GM03348 (cell line): ENCODE results near the gene EFHD2.
"Not testable (repeated sequence)": the region's sequence is repeated elsewhere in the genome, so short reads cannot be mapped to it uniquely, and the experiment has no call there.

Experiments used
- DNase-seq: peaks from one replicate; pipeline ENCODE4 v3.0.0; 2012; ENCODE audit warnings: low spot score

The EFHD2 gene

DNA sequence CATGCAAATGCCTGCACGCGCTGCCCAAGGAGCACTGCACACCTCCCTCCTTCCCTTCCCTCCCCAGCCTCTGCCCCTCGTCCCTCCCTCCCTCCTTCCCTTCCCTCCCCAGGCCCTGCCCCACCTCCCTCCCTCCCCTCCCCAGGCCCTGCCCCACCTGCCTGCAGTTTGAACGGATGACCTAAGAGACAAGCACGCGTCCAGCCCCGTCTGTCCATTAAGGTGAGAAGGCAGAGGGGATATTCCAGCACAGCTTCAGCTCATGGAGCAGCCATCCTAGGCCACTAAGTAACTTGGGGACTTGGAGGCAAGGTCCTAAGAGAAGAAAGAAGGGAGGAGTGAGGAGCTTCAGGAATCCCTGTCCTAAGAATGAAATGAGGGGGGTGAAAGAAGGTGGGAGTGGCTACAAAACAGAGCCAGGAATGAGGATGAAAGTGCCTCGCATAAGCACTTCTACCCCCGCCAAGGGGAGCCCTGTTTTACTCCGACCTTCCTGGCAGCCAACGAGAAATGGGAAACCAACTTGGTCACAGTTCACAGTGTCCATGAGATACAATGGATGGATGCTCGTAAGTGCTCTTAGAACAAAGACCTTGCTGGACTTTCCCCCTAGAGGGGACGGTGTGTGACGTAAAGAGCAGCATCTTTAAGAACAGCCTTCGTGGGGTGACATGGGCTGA is 21.3 kb upstream of the EFHD2 start:
- DNase-seq = no peak

- not testable (repeated sequence) for DNase-seq
These were observed 19.9 kb upstream of the EFHD2 start for GRCh38 chr1:15389828-15390227.

DNA sequence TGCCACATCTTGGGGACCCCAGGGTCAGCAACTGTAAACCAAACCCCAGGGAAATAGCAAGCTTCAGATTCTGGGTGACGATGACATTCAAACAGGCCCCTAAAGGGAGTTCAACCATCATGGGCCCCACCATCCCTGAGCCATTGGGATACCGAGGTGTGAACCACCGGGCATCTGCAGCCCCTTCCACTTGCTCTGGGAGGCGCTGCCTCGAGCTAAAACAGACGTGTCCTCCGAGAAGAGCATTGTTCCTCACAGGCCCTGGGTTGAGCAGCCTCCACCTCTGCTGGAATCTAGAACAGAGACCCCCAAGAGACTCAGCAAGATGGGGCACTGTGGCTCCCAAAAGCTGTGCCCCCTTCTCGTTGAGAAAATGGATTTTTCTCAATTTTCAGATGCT is 19.0 kb upstream of the EFHD2 start:
- DNase-seq = no peak

DNA sequence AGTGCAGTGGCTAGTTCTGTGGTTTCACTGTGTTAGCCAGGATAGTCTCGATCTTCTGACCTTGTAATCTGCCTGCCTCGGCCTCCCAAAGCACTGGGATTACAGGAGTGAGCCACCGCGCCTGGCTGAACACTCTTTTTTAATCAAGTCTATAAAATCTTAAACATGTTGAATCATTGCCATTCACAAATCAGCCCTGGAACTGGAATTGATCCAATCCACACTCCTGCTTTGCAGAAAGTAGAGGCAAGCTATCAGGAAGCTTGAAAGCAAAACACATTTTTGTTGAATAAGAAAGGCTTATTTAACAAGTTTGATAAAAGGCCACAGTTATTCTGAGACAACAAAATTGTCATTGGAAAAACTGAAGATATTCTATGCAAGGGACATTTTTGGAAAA is 18.3 kb upstream of the EFHD2 start:
- no peak for DNase-seq

DNA sequence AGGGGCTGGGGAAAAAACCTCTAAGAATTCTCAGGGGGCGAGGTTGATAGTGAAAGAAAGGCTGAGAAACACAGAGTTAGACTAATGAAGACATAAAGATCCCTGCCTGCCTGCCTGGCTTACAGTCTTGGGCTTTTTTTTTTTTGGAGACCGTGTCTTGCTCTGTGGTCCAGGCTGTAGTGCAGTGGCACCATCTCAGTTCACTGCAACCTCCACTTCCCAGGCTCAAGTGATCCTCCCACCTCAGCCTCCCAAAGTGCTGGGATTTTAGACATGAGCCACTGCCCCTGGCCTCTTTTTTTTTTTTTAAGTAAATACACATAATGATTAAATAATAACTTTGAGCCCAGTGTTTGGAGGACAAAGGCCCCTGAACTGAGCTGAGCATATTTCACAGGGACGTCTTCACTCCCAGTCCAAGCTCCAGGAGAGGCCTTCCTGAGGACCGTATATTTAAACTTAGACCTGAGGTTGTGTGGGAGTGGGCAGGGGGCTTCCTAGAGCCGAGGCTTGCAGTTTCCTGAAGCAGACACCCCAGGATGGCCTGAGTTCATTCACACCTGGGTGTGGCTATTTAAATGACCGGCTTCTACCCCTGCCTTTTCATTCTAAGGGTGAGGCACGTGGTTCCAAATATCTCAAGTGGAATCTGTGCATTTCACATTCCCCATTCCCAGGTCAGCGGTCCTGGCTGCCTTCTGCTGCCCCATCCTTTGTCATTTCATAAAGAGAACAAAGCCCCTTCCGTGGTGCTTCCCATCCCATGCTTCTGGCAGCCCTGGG is 16.0 kb upstream of the EFHD2 start:
- DNase-seq = no peak

DNA sequence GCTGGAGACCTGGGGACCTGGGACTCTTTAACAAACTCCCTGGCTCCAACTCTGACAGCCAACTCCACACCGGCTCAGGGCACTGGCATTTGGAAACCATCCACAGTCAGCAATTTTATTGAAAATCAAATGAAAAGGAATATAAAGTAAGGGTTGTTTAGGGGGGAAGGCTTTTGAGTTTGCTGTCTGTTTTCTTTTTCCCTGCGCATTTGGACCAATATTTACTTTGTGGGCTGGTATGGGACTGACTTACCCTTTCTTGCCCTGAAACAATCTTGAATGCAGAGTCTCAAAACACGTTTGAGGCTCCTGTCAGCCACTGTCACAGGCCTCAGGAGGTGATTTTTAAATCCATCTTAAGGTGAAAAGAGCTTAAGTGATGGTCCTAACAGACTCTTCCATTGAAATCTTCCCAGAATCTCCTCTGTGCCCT is 15.4 kb upstream of the EFHD2 start:
- DNase-seq = no peak

GRCh38 chr1:15397236-15397635 is 12.5 kb upstream of the EFHD2 start:
- no peak for DNase-seq

- DNase-seq = no peak
These were observed 10.0 kb upstream of the EFHD2 start for GRCh38 chr1:15399710-15400109.

DNA sequence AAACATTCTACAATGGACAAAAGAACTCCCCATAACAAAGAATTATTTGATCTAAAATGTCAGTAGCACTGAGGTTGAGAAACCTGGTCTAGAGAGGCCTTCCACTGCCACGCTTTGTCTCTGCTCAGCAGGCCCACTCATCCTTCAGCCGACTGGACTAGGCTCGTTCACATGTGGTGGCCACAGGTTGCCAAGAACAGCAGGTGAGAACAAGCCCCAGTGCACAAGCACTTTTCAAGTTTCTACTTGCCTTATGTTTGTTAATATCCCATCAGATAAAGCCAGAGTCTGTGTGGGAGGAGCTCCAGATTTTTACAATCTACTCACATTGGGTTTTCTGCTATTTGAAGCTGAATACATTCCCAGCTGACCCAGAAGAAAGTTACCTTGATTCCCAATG is 9.1 kb upstream of the EFHD2 start:
- no peak for DNase-seq

- no peak for DNase-seq
These were observed 8.2 kb upstream of the EFHD2 start for GRCh38 chr1:15401391-15402055.

DNA sequence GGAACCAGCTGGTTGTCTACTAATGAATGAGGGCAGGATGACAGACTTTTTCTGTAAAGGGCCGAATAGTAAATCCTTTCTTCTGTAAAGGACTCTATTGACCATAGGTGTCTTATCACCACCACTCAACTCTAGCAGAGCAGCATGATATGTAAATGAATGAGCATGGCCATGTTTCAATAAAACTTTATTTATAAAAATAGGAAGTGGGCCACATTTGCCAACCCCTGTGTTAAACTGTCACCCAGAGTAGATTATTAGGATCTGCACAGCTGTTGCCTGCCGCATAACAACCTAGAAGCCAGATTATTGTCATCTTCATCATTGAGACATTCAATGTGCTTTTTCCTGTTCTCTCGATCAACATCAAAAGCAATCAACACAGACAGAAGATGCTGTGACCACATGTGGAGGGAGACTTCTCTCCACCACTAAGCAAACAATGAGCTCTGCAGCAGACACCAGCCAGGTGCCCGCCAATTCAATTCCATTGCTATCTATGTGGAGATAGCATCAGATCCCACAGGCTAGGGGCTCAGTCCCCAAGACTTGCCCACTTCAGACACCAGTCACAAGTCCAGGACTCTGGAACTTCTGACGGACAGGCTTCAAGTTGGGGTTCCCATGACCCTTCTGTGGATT is 6.8 kb upstream of the EFHD2 start:
- DNase-seq = no peak

GRCh38 chr1:15403962-15404580 is 5.6 kb upstream of the EFHD2 start:
- no peak for DNase-seq

DNA sequence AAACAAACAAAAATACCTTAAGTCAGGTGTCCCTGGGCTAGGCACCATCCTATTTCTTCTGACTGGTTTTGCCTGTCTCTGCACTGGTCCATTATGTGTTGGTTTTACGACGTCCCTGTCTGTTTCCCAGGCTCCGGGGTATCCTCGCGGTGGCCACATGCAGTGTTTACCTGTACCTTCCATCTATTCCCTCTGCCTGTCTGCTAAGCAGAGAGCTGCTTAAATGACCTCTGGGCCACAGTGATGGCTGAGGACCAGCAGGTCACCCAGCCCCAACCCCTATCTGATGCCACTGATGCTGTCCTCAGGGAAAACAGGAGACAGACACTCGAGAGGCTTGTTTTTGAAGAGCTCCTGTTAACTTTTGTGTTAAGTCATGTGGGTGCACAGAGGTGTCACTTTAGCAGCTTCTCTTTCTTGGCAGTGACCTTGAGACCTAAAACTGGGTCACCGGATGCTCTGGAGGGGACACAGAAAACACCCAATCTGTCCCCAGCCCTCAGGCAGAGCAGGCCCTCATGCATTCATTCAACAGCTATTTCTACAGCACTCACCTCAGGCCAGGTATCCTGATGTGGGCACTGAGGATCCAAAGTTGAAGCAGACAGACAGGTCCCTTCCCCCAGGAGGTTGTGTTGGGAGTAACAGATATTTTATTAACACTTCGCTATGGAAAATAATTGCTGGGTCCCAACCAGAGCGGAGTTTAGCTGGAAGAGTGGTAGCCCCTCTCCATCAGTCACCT is 4.4 kb upstream of the EFHD2 start:
- DNase-seq = no peak

DNA sequence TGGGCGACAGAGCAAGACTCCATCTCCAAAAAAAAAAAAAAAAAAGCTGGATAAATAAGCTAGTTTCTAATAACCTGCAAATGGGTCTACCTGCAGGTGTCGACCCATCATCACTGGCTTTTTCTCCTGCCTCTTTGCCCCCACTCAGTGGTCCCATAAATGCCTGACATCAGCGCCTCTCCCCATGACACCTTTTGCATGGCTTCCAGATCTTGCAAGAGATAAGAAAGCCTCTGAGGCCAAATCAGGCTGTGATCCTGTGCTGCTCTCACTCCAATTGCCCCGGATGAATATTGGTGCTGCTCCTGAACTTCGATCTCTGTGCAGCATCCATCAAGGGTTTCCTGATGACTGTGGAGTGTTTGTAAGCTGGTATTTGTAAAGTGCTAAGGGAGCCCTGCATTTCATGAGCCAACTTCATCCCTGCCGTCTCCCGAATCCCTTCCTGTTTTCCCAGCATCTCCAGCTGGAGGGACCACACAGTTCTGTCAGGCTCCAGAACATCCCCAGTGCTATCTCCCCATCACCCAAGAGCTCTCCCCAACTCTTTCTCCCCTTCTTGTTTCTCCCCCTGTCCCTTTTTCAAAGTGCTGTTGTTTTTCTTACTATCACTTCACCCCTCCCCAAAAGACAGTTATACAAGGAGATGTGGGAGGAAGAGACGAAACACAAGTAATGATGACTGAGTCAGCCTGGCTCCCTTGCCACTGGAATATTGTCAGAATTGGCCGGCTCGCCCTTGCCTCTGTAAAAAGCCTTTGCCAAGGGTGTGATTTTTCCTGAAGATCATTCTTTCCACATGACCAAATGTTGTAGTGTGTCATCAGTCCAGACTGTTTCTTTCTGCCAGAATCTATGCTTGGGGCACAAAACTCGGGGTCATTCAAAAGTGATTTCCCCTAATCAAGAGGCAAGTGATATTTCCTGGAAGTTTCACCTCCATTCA is 2.8 kb upstream of the EFHD2 start:
- DNase-seq = peak; percentile 88

GRCh38 chr1:15407580-15407979 is 2.1 kb upstream of the EFHD2 start:
- no peak for DNase-seq

DNA sequence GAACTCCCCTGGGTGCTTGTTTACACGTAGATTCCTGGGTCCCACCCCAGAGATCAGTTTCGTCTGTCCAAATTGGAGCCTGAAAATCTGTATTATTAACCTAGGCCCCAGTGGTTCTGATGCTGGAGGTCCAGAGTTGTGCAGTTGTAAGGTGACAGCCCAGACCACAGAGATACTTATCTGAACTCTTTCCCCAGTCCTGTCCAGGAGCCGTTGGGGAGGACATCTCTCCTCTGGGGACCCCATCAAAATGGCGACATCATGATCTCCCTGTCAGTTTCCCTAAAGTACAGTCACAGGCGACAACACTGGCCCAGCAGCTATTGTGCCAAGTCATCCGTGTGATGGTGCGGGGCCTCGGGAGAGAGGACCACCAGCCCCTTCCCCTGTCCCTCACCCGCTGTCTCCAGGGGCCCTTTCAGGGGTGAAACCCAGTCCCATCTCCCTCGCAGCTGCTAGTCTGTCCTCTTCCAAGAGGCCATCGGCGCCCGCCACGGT is 749 bp upstream of the EFHD2 start:
- no peak for DNase-seq

GRCh38 chr1:15410223-15410883 is 665 bp downstream of the EFHD2 start:
- DNase-seq = peak; percentile 46

- DNase-seq = no peak
These were observed 1.2 kb downstream of the EFHD2 start for GRCh38 chr1:15410884-15411245.

DNA sequence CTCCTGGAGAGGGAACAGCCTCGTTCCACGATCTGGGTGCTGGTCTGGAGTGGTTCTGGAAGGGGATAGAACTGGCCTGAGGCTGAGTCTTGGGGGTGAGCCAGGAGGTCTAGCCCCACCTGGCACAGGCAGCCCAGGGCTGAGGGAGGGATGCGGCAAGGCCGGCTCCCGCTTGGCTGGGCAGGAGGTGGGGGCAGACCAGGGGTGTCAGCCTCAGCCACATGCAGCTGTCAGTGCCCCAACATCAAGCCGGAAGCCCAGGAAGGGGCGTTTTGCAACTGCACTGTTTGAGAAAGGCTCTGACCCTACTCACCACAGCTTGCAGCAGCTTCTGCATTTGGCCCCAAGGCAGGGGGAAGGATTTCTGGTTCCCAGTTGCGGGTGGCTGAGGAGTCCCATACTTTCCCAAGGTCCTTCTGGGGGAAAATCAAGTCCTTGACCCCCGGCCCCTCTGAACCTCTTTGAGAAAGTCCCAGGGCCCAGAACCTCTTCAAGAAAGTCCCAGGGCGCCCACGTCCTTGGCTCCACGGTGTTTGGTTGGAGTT is 2.0 kb downstream of the EFHD2 start:
- DNase-seq = no peak
